MM.1S (cell line): ENCODE results near the gene DDB1.

Source experiments
- DNase-seq: peaks from one replicate; pipeline ENCODE4 v3.0.0-alpha.2; 2015
- H2AFZ ChIP-seq: fragments of 300-600 bp; sonication (generic); 2 replicates; pipeline ENCODE4 v1.6.0; 2016; ENCODE audit warnings: antibody characterized with exemption, low read length
- H3F3A ChIP-seq: fragments of 300-600 bp; sonication (generic); 2 replicates; pipeline ENCODE4 v1.6.1; 2016; ENCODE audit warnings: mild to moderate bottlenecking, antibody characterized with exemption, low read length, moderate library complexity, mixed read lengths; ENCODE audit not compliant: insufficient read depth
- H3K27ac ChIP-seq: fragments of 300-600 bp; sonication (generic); 2 replicates; pipeline ENCODE4 v1.5.1; 2016; ENCODE audit warnings: mild to moderate bottlenecking, low read length
- H3K27me3 ChIP-seq: fragments of 300-600 bp; sonication (generic); replicated peaks from 2 replicates; pipeline ENCODE4 v1.6.0; 2016; ENCODE audit warnings: low read length; ENCODE audit not compliant: insufficient read depth
- H3K36me3 ChIP-seq: fragments of 300-600 bp; sonication (generic); replicated peaks from 2 replicates; pipeline ENCODE4 v1.6.1; 2016; ENCODE audit warnings: mild to moderate bottlenecking, low read length, mixed read lengths; ENCODE audit not compliant: insufficient read depth
- H3K4me1 ChIP-seq: fragments of 300-600 bp; sonication (generic); 2 replicates; pipeline ENCODE4 v1.6.1; 2016; ENCODE audit warnings: low read length, mixed read lengths
- H3K4me2 ChIP-seq: fragments of 300-600 bp; sonication (generic); 2 replicates; pipeline ENCODE4 v1.6.0; 2016; ENCODE audit warnings: low read depth, low read length
- H3K4me3 ChIP-seq: fragments of 300-600 bp; sonication (generic); 2 replicates; pipeline ENCODE4 v1.5.1; 2016; ENCODE audit warnings: low read length, mixed read lengths
- H3K79me2 ChIP-seq: fragments of 300-600 bp; sonication (generic); 2 replicates; pipeline ENCODE4 v1.6.1; 2016; ENCODE audit warnings: mixed run types, low read length, mixed read lengths
- H3K9ac ChIP-seq: fragments of 300-600 bp; sonication (generic); 2 replicates; pipeline ENCODE4 v1.6.1; 2016; ENCODE audit warnings: low read length, mixed read lengths
- H3K9me2 ChIP-seq: fragments of 300-600 bp; sonication (generic); replicated peaks from 2 replicates; pipeline ENCODE4 v1.6.1; 2016; ENCODE audit warnings: mild to moderate bottlenecking, low read length, mixed read lengths; ENCODE audit not compliant: insufficient read depth
- H3K9me3 ChIP-seq: fragments of 300-600 bp; sonication (generic); replicated peaks from 2 replicates; pipeline ENCODE4 v1.6.1; 2016; ENCODE audit warnings: mild to moderate bottlenecking, low read length, mixed read lengths; ENCODE audit not compliant: insufficient read depth
- H4K20me1 ChIP-seq: fragments of 300-600 bp; sonication (generic); 2 replicates; pipeline ENCODE4 v1.6.1; 2016; ENCODE audit warnings: mild to moderate bottlenecking, low read length, moderate library complexity, mixed read lengths; ENCODE audit not compliant: insufficient read depth
- EZH2 ChIP-seq: fragments of 300-600 bp; sonication (generic); optimal IDR thresholded peaks from 2 replicates; pipeline ENCODE3; 2017; ENCODE audit warnings: low read depth, mild to moderate bottlenecking, antibody characterized with exemption, low read length, mixed read lengths
- EZH2phosphoT487 ChIP-seq: fragments of 300-600 bp; sonication (generic); IDR thresholded peaks from 2 replicates; pipeline ENCODE4 v1.6.1; 2018; ENCODE audit warnings: antibody characterized with exemption, low read length
- TF ChIP-seq, protein P1 (sequence below): fragments of 300-600 bp; sonication (generic); IDR thresholded peaks from 2 replicates; pipeline ENCODE4 v1.5.1; 2016; ENCODE audit warnings: antibody characterized with exemption, low read length, mixed read lengths

The DDB1 gene

DNA sequence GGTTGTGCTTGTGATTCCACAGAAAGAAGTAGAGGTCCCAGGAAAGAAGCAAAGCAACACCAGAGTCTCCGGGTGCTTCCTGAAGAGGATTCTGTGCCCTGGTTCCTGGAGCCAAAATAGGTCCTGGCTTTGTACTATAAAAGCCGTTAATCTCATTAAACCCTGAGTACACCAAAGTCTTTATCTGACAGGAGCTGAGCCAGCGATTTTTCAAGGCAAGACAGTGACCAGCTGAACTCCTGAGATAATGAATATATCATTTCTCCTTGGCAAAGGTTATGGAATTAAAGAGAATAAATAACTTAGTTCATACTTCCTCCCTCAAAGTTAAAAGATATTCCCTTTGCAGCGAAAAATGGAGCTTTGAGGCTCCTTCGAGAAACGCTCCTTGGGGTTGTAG lies 34.5 kb upstream of the DDB1 start:
- no peaks in the 10 kb centered on the region for H3K9me3 ChIP-seq

DNA sequence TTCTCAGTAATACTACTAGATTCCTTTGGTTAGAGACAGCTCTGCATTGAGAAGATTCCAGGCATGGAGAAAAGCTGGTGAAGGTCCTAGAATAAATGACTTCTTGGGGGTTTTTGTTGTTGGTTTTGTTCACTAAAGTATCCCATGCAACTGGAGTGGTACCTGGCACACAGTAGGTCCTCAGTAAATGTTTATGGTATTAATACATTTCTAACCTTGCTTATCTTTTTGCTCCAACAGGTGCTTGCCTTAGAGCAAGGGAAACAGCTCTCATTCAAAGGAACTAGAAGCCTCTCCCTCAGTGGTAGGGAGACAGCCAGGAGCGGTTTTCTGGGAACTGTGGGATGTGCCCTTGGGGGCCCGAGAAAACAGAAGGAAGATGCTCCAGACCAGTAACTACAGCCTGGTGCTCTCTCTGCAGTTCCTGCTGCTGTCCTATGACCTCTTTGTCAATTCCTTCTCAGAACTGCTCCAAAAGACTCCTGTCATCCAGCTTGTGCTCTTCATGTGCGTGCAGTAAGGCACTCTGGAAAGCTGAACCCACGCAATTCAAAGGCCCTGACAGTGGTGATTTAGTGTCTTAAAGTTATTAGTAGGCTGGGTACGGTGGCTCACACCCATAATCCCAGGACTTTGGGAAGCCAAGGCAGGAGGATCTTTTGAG lies 31.2 kb upstream of the DDB1 start:
- Histone ChIP-seq H3K9ac (no peak overlapping the region), H3K36me3 (peaks cover 12% of the 10 kb centered on the region), H3K27me3 (no peaks in the 10 kb centered on the region), H3K79me2 (peaks cover 37% of the 10 kb centered on the region), H2AFZ (no peak overlapping the region), H3K27ac (no peak overlapping the region), H3F3A (peaks cover 10% of the 10 kb centered on the region; the same call in 1 of the 2 replicates), H3K9me3 (no peaks in the 10 kb centered on the region), H3K4me2 (no peak overlapping the region), H4K20me1 (no peaks in the 10 kb centered on the region), H3K9me2 (no peaks in the 10 kb centered on the region), H3K4me1 (0 out of 2 replicates have a peak, but pooled peaks cover 5% of the 10 kb centered on the region), H3K4me3 (no peak overlapping the region)
- no peak for DNase-seq
- TF ChIP-seq EZH2phosphoT487: no peak
- TF ChIP-seq EZH2: no peak
- TF ChIP-seq, protein P1, sequence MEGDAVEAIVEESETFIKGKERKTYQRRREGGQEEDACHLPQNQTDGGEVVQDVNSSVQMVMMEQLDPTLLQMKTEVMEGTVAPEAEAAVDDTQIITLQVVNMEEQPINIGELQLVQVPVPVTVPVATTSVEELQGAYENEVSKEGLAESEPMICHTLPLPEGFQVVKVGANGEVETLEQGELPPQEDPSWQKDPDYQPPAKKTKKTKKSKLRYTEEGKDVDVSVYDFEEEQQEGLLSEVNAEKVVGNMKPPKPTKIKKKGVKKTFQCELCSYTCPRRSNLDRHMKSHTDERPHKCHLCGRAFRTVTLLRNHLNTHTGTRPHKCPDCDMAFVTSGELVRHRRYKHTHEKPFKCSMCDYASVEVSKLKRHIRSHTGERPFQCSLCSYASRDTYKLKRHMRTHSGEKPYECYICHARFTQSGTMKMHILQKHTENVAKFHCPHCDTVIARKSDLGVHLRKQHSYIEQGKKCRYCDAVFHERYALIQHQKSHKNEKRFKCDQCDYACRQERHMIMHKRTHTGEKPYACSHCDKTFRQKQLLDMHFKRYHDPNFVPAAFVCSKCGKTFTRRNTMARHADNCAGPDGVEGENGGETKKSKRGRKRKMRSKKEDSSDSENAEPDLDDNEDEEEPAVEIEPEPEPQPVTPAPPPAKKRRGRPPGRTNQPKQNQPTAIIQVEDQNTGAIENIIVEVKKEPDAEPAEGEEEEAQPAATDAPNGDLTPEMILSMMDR: no peak

More for the DNA sequence above, 34.5 kb upstream of the DDB1 start:
- H3K27ac ChIP-seq: no peak overlapping the region
- no peak overlapping the region for H2AFZ ChIP-seq
- no peaks in the 10 kb centered on the region for H3K9me2 ChIP-seq
- no peaks in the 10 kb centered on the region for H3F3A ChIP-seq
- 0 out of 2 replicates have a peak, but pooled peaks cover 5% of the 10 kb centered on the region for H3K4me1 ChIP-seq
- H3K4me3 ChIP-seq: no peak overlapping the region
- H3K79me2 ChIP-seq: peaks cover 26% of the 10 kb centered on the region
- DNase-seq: no peak
- no peaks in the 10 kb centered on the region for H3K27me3 ChIP-seq
- no peak overlapping the region for H3K4me2 ChIP-seq
- no peak overlapping the region for H3K9ac ChIP-seq
- no peaks in the 10 kb centered on the region for H4K20me1 ChIP-seq
- H3K36me3 ChIP-seq: peaks cover 16% of the 10 kb centered on the region
- no peak for TF ChIP-seq EZH2phosphoT487
- TF ChIP-seq, protein P1: no peak
- TF ChIP-seq EZH2: no peak

DNA sequence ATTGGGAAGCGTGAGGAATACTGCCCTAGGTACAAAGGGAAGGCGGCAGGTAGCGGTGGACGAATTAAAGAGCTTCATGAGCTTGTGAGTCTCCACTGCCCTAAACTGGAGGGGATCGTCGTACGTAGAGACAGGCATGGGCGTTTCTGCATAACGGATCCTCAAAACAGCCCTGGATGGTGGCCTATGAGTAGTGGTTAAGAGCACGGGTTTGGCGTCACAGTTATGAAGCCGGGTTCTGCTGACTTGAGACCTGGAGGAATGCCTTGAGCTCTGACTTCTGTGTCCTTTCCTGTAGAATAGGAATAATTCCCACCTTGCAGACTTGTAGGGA lies 29.6 kb upstream of the DDB1 start:
- H3K79me2 ChIP-seq: peaks cover 37% of the 10 kb centered on the region
- peak overlapping the region; percentile 97 for H2AFZ ChIP-seq
- TF ChIP-seq EZH2phosphoT487 (no peak), EZH2 (no peak)
- TF ChIP-seq, protein P1: no peak

More for the DNA sequence above, 29.6 kb upstream of the DDB1 start:
- Histone ChIP-seq H3K36me3 (peaks cover 12% of the 10 kb centered on the region), H3K4me3 (peak overlapping the region; percentile 83), H3K4me2 (peak overlapping the region; percentile 92), H3F3A (peaks cover 10% of the 10 kb centered on the region; the same call in 1 of the 2 replicates), H3K9ac (peak overlapping the region; percentile 98), H3K27me3 (no peaks in the 10 kb centered on the region), H3K27ac (peak overlapping the region; percentile 98; the same call in 1 of the 2 replicates), H3K9me2 (no peaks in the 10 kb centered on the region), H3K4me1 (peaks cover 10% of the 10 kb centered on the region; the same call in 1 of the 2 replicates), H3K9me3 (no peaks in the 10 kb centered on the region), H4K20me1 (no peaks in the 10 kb centered on the region)
- DNase-seq: peak; percentile 45
